H9 (cell line): ENCODE results near the gene BNIP5. TPM values are rescaled to one million over a fixed set of nuclear protein-coding genes. Genes with fewer than 3 reads are reported as not detected.

Experiments
- DNase-seq: peaks from one replicate; pipeline ENCODE4 v3.0.0-alpha.2; 2017
- H2AFZ ChIP-seq: one replicate; pipeline ENCODE4 v1.6.1; 2013; ENCODE audit warnings: mild to moderate bottlenecking, low read length, control low read depth, moderate library complexity
- H2AK5ac ChIP-seq: 2 replicates; pipeline ENCODE4 v1.6.1; 2013; ENCODE audit warnings: low read length, control low read depth, mixed read lengths; ENCODE audit not compliant: insufficient read length
- H2BK120ac ChIP-seq: one replicate; pipeline ENCODE4 v1.6.1; 2013; ENCODE audit warnings: low read depth, mild to moderate bottlenecking, low read length, control low read depth, inconsistent platforms; ENCODE audit not compliant: poor library complexity, severe bottlenecking
- H2BK12ac ChIP-seq: 2 replicates; pipeline ENCODE4 v1.6.1; 2013; ENCODE audit warnings: low read length, control low read depth, mixed read lengths, low read depth; ENCODE audit not compliant: insufficient read length
- H2BK15ac ChIP-seq: 2 replicates; pipeline ENCODE4 v1.6.1; 2013; ENCODE audit warnings: low read depth, low read length, control low read depth
- H2BK20ac ChIP-seq: one replicate; pipeline ENCODE4 v1.6.1; 2013; ENCODE audit warnings: low read depth, mild to moderate bottlenecking, low read length, control low read depth, inconsistent platforms; ENCODE audit not compliant: poor library complexity, severe bottlenecking
- H2BK5ac ChIP-seq: 2 replicates; pipeline ENCODE4 v1.6.1; 2013; ENCODE audit warnings: low read length, control low read depth, mixed read lengths; ENCODE audit not compliant: insufficient read length
- H3K14ac ChIP-seq: 2 replicates; pipeline ENCODE4 v1.6.1; 2013; ENCODE audit warnings: low read length, control low read depth; ENCODE audit not compliant: insufficient read depth
- H3K18ac ChIP-seq: 2 replicates; pipeline ENCODE4 v1.6.1; 2013; ENCODE audit warnings: low read depth, mild to moderate bottlenecking, mixed read lengths, low read length, control low read depth; ENCODE audit not compliant: insufficient read length
- H3K23ac ChIP-seq: 2 replicates; pipeline ENCODE4 v1.6.1; 2013; ENCODE audit warnings: low read length, control low read depth, mixed read lengths, low read depth; ENCODE audit not compliant: insufficient read length
- H3K23me2 ChIP-seq: 2 replicates; pipeline ENCODE4 v1.6.1; 2013; ENCODE audit warnings: low read depth, mild to moderate bottlenecking, mixed read lengths, low read length, control low read depth; ENCODE audit not compliant: insufficient read length, poor library complexity, severe bottlenecking
- H3K27ac ChIP-seq: 2 replicates; pipeline ENCODE4 v1.5.1; 2013; ENCODE audit warnings: low read length, control low read depth, mixed read lengths, low read depth; ENCODE audit not compliant: insufficient read length
- H3K27me3 ChIP-seq: 2 replicates; pipeline ENCODE4 v1.6.1; 2013; ENCODE audit warnings: low read length, control low read depth, inconsistent platforms; ENCODE audit not compliant: insufficient read depth
- H3K4ac ChIP-seq: 2 replicates; pipeline ENCODE4 v1.6.1; 2013; ENCODE audit warnings: low read depth, mild to moderate bottlenecking, control low read depth, inconsistent platforms, low read length, moderate library complexity
- H3K4me1 ChIP-seq: 2 replicates; pipeline ENCODE4 v1.6.1; 2013; ENCODE audit warnings: low read length, control low read depth, inconsistent platforms; ENCODE audit not compliant: insufficient read depth
- H3K4me2 ChIP-seq: 2 replicates; pipeline ENCODE4 v1.6.1; 2013; ENCODE audit warnings: low read length, control low read depth, mixed read lengths; ENCODE audit not compliant: insufficient read length, insufficient read depth
- H3K56ac ChIP-seq: 2 replicates; pipeline ENCODE4 v1.6.1; 2013; ENCODE audit warnings: low read depth, mild to moderate bottlenecking, mixed read lengths, low read length, control low read depth; ENCODE audit not compliant: insufficient read length
- H3K79me1 ChIP-seq: 2 replicates; pipeline ENCODE4 v1.6.1; 2013; ENCODE audit warnings: low read depth, mild to moderate bottlenecking, moderate library complexity, low read length, control low read depth, inconsistent platforms; ENCODE audit not compliant: insufficient read depth, poor library complexity, severe bottlenecking
- H3K79me2 ChIP-seq: 2 replicates; pipeline ENCODE4 v1.6.1; 2013; ENCODE audit warnings: low read length, control low read depth, inconsistent platforms; ENCODE audit not compliant: insufficient read depth
- H3K9ac ChIP-seq: 2 replicates; pipeline ENCODE4 v1.6.1; 2013; ENCODE audit warnings: low read length, control low read depth, mixed read lengths; ENCODE audit not compliant: insufficient read length; ENCODE audit errors: extremely low read depth
- H3K9me3 ChIP-seq: one replicate; pipeline ENCODE4 v1.6.1; 2013; ENCODE audit warnings: low read depth, low read length, inconsistent platforms; ENCODE audit not compliant: control insufficient read depth
- H3T11ph ChIP-seq: one replicate; pipeline ENCODE4 v1.6.1; 2013; ENCODE audit warnings: mild to moderate bottlenecking, low read length, control low read depth, inconsistent platforms
- H4K20me1 ChIP-seq: one replicate; pipeline ENCODE4 v1.6.1; 2013; ENCODE audit not compliant: control insufficient read depth, insufficient read length, insufficient read depth
- H4K5ac ChIP-seq: 2 replicates; pipeline ENCODE4 v1.6.1; 2013; ENCODE audit warnings: low read depth, mild to moderate bottlenecking, mixed read lengths, low read length, control low read depth; ENCODE audit not compliant: insufficient read length
- H4K8ac ChIP-seq: replicated peaks from 2 replicates; pipeline ENCODE4 v1.6.1; 2013; ENCODE audit warnings: low read length, control low read depth, mixed read lengths, low read depth; ENCODE audit not compliant: insufficient read length
- H4K91ac ChIP-seq: 2 replicates; pipeline ENCODE4 v1.6.1; 2013; ENCODE audit warnings: low read depth, mild to moderate bottlenecking, moderate library complexity, mixed read lengths, low read length, control low read depth; ENCODE audit not compliant: insufficient read length
- H3K27ac Mint-ChIP-seq, 3 experiments: 2 replicates in 2 of 3; 3 replicates in 1 of 3; pipeline ENCODE4 v1.8.0; 2020 to 2021; ENCODE audit warnings: mixed read lengths in 3 of 3, mild to moderate bottlenecking in 1 of 3, moderate library complexity in 1 of 3
- H3K27me3 Mint-ChIP-seq: 2 replicates; pipeline ENCODE4 v1.8.0; 2021; ENCODE audit warnings: low read depth, mild to moderate bottlenecking, moderate library complexity, mixed read lengths
- H3K36me3 Mint-ChIP-seq, 3 experiments: 2 replicates in 2 of 3; 3 replicates in 1 of 3; pipeline ENCODE4 v1.8.0; 2020 to 2021; ENCODE audit warnings: low read depth in 3 of 3, mixed read lengths in 3 of 3; ENCODE audit not compliant: insufficient read depth in 1 of 3
- H3K4me1 Mint-ChIP-seq, 2 experiments: 2 replicates each; pipeline ENCODE4 v1.8.0; 2020; ENCODE audit warnings: mixed read lengths in 2 of 2
- H3K4me3 Mint-ChIP-seq, 2 experiments: 2 replicates in 1 of 2; 3 replicates in 1 of 2; pipeline ENCODE4 v1.8.0; 2020 to 2021; ENCODE audit warnings: mild to moderate bottlenecking in 2 of 2, mixed read lengths in 2 of 2, moderate library complexity in 1 of 2
- H3K9me3 Mint-ChIP-seq, 2 experiments: 2 replicates in 1 of 2; 3 replicates in 1 of 2; pipeline ENCODE4 v1.8.0; 2020; ENCODE audit warnings: mild to moderate bottlenecking in 2 of 2, mixed read lengths in 2 of 2, moderate library complexity in 1 of 2
- WGBS: extraction: QIAGEN DNeasy Blood & Tissue Kit; methylation state at CpG from one replicate; pipeline ENCODE4 v1.1.7; 2013; ENCODE audit warnings: missing lambda C conversion rate, low lambda C conversion rate, mixed read lengths; ENCODE audit not compliant: insufficient read length; ENCODE audit errors: extremely low coverage; 5-methylcytosine and 5-hydroxymethylcytosine counted together
- total RNA-seq: library from RNA; stranded (reverse); gene quantifications from 2 replicates; pipeline ENCODE4 v1.2.1, GENCODE V29; 2021
- TF ChIP-seq, protein P1 (sequence below): fragments of 200-600 bp; sonication (generic); conservative IDR thresholded peaks from 3 replicates; pipeline ENCODE4 v1.8.0; 2021; ENCODE audit warnings: antibody characterized with exemption, mild to moderate bottlenecking

The BNIP5 gene
- total RNA-seq, 1 experiment from 2014 or later = not detected

GRCh38 chr6:36361071-36361470 is 24.4 kb upstream of the BNIP5 start:
- Histone ChIP-seq H3K27ac (no peak overlapping the region), H3K27me3 (no peaks in the 10 kb centered on the region), H3K4me1 (0 out of 2 replicates have a peak, but pooled peaks cover 1% of the 10 kb centered on the region), H4K20me1 (no peaks in the 10 kb centered on the region), H3K18ac (no peak overlapping the region), H3K9me3 (no peaks in the 10 kb centered on the region), H2AK5ac (no peak overlapping the region), H2BK20ac (no peak overlapping the region), H3T11ph (no peak overlapping the region), H4K91ac (no peak overlapping the region), H3K4ac (no peak overlapping the region), H3K4me2 (no peak overlapping the region), H3K79me1 (no peaks in the 10 kb centered on the region), H3K23ac (no peak overlapping the region), H4K8ac (no peak overlapping the region), H3K9ac (no peak overlapping the region), H3K14ac (no peak overlapping the region), H2BK5ac (no peak overlapping the region), H2BK15ac (no peak overlapping the region), H3K79me2 (no peaks in the 10 kb centered on the region), H3K23me2 (no peaks in the 10 kb centered on the region), H2BK12ac (no peak overlapping the region), H4K5ac (no peak overlapping the region), H2AFZ (no peak overlapping the region), H2BK120ac (no peak overlapping the region), H3K56ac (no peak overlapping the region)
- Mint-ChIP-seq H3K27ac (no peak overlapping the region), H3K27me3 (peaks cover 2% of the 10 kb centered on the region), H3K4me1 (no peaks in the 10 kb centered on the region), H3K4me3 (no peak overlapping the region), H3K36me3 (no peaks in the 10 kb centered on the region), H3K9me3 (no peaks in the 10 kb centered on the region)
- TF ChIP-seq, protein P1, sequence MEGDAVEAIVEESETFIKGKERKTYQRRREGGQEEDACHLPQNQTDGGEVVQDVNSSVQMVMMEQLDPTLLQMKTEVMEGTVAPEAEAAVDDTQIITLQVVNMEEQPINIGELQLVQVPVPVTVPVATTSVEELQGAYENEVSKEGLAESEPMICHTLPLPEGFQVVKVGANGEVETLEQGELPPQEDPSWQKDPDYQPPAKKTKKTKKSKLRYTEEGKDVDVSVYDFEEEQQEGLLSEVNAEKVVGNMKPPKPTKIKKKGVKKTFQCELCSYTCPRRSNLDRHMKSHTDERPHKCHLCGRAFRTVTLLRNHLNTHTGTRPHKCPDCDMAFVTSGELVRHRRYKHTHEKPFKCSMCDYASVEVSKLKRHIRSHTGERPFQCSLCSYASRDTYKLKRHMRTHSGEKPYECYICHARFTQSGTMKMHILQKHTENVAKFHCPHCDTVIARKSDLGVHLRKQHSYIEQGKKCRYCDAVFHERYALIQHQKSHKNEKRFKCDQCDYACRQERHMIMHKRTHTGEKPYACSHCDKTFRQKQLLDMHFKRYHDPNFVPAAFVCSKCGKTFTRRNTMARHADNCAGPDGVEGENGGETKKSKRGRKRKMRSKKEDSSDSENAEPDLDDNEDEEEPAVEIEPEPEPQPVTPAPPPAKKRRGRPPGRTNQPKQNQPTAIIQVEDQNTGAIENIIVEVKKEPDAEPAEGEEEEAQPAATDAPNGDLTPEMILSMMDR = no peak
- no peak for DNase-seq
- no CpG with 5 or more reads among the region's 11 CpGs for WGBS
